Right kidney (tissue), 1 donor: Measurements from ENCODE around the gene STK10.

Experiments
- DNase-seq: peaks from one replicate; pipeline ENCODE4 v3.0.0-alpha.2; 2016

STK10 gene

DNA sequence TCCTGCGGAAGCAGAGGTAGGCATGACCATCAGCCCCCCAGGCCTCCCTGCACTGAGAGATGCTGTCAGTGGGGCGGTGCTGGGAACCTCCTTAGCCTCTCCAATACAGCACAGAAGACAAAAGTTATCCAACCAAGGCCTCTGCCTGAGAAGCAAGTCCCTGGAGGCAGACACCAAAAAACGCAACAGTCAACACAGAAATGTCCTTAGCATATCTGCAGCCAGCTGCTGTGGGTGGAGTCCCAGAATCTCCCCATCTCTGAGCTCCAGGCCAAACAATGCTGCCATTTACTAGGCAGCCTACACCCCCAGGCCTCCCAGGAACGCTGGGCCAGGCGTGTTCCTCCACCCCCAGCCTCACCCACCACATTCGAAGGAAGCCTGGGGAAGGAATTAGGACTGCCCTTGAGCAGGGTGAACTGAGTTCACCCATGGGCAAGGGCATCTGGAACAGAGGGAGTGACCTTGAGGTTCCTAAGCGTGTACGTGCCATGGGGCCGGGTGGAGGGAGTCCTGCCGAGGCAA is 43.7 kb downstream of the STK10 start:
- DNase-seq, result no peak

DNA sequence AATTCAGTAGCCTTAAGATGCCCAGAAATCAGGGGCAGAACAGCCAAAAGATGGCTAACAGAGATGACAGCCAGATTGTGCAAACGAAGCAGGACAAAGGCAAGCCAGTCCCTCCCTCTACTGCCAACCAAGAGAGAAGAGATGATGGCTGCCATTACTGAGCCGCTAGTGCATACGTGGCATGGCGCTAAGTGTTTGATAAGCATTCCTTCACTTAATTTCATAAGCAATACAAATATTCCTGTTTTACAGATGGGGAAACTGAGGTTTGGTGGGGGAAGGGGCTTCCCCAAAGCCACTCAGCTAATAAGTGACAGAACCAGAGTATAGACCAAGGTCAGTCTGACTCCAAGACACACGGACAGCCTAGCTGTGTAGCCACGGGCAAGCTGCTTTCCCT is 44.1 kb downstream of the STK10 start:
- no peak for DNase-seq

- DNase-seq, result no peak
Observed at GRCh38 chr5:172142709-172143215, 45.3 kb downstream of the STK10 start.

DNA sequence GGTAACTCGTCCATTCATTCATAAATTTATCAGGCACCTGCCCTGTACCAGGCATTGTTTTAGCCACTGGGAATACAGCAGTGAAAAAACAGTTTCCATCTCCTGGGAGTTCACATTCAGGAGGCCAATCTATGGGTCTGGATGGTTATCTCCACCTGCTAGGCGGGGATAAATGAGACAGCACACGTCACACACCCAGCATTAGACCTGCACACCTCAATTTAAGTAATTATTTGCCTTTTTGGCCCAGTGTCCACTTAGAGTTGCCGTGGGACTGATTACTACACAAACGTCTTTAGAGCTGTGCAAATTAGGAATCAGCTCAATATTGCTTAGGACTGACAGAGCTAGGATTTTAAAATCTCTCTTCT is 46.1 kb downstream of the STK10 start:
- DNase-seq, result no peak

DNA sequence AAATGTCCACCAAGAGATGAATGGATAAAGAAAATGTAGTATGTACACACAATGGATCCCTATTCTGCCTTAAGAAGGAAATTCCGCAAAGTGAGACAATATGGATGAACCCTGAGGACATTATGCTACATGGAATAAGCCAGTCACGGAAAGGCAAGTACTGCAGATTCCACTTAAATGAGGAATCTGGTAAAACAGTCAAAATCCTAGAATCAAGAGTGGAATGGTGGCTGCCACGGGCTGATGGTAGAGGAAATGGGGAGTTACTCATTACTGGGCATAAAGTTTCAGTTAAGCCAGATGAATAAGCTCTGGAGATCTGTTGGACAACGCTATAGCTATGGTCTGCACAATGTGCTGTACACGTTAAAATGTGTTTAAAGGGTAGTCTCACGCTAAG is 47.2 kb downstream of the STK10 start:
- DNase-seq, result no peak

- no peak for DNase-seq
Observed at GRCh38 chr5:172140120-172140519, 47.9 kb downstream of the STK10 start.

DNA sequence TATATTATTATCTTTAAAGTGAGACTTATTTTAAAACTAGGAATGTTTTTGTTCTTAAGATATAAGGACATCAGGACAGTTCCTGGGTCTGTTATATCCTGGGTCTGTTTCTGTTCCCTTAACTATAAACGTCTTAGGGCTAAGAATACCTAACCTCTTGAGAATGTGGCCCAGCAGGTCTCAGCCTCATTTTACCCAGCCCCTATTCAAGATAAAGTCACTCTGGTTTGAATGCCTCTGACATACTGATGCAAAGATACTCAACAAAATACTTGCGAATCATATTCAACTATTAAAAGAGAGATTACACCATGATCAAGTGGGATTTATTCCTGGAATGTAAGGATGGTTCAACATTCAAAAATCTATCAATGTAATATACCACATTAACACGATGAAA is 51.0 kb downstream of the STK10 start:
- DNase-seq, result no peak

GRCh38 chr5:172133359-172134029 is 54.5 kb downstream of the STK10 start:
- no peak for DNase-seq

DNA sequence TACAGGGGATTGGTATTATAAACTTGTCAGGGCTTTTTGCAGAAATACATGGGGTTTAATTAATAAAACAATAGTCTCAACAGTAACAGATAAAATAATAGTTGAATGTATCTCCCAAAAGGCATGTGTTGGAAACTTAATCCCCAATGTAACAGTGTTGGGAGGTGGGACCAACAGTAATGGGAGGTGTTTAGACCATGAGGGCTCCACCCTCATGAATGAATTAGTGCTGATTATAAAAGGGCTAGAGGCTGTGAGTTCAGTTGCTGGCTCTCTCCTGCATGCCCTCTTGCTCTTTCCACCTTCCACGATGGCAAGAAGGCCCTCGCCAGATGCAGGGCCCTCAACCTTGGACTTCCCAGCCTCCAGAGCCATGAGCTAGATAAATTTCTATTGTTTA is 56.3 kb downstream of the STK10 start:
- no peak for DNase-seq

DNA sequence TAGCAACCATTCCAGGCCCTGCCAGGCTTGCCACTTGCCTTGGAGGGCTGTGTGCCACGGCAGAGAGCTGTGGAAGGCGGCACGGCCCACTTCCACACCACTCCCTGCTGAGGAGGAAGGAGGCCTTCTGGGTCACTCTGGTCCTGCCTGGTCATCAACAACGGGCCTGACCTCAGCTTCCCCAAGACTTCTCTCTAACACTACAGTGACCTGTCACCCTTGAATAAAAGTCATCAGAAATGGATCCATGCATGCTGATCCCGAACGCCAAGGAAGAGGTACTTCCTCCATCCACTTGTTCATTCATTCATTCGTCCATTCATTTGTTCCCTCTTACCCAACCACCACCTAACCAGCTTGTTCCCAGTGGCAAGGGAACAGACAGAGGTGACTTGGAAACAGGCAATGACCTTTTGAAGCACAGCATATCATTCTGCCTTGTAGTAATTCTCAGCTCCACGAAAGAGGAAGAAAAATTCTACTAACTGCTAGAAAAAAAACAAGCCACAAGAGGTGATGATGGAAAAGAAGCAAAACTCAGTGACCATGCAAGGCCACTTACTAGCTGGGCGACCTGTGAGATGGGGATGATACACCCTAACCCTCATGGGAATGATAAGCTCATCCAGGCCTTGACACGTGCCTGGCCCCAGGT is 58.6 kb downstream of the STK10 start:
- DNase-seq, result no peak

- DNase-seq, result no peak
Observed at GRCh38 chr5:172127581-172127980, 60.4 kb downstream of the STK10 start.

DNA sequence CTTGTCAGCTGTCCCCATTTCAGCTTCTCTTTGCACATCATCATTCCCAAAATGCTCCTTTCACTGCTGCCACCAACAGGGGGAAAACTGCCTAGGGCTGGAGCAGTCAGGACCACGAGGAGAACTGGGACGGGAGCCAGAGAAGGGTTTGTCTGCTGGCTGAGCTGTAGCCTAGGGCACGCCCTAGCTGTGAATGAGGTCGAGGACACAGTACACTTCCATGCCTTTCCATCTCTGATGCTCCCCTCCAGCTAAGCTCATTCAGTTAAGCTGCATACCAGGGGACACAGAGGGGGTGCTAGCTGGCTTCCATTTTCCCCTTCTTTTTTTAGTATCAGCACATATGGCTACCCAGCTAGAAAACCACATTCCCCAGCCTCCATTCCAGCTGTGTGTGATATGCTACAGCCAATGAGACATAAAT is 64.7 kb downstream of the STK10 start:
- DNase-seq, result no peak

DNA sequence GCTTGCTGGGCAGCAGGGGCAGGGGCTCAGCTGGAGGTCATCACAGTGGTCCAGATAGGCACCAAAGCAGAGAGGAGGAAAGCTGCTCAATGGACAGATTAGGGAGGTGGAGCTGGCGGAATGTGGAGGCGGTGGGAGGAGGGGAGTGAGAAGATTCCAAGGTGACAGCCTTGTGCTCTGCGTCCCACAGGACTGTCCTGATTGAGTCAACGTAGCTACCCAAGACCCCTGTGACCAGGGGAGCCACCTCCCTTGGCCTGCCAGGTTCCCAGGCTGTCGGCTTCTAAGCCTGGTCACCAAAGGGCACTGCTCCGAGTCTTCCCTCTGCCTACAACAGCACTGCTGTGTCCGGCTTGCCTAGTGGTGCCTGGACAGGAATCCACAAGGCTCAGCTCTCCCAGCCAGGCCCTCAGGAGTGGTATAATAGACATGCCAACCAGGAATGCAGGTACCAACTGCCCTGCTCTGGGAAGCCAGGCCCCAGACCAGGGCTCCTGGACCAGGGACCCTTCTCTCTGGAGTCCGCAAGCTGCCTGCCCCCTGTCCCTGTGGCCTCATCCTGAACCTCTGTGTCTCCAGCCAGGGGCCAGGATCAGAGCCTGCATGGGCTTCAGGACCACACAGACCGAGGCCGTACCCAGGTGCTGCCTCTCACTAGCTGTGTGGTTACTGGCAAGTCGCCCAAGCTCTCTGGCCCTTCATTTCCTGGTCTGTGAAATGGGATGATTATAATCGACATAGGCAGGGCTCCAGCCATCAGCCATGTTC is 67.9 kb downstream of the STK10 start:
- DNase-seq, result no peak

GRCh38 chr5:172118891-172119290 is 69.1 kb downstream of the STK10 start:
- DNase-seq, result no peak

DNA sequence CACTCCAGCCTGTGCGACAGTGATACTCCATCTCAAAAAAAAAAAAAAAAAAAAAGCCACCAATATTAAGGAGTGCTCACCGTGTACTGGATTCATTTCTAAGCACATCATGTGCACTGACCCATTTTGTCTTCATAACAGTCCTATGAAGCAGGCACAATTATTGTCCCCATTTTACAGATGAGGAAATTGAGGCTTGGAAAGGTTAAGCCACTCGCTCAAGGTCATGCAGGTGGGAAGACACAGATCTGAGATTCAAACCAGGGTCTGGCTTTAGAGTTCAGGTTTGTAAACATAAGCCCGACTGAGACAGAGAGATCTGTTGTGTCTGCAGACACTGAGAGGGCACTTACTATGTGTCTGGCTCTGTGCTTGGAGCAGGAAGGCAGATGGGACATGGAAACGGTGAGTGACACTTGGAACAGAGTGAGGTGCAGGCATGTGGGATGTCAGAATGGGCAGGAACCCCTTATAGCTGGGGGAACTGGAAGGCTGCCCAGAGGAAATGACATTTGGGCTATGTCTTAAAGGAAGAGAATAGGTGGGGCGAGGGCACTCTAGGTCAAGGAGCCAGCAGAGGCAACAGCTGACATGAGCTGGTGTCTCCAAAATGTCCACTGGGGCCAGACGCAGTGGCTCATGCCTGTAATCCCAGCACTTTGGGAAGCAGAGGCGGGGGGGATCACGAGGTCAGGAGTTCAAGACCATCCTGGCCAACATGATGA is 69.9 kb downstream of the STK10 start:
- DNase-seq, result no peak

- no peak for DNase-seq
Observed at GRCh38 chr5:172115541-172115982, 72.5 kb downstream of the STK10 start.

GRCh38 chr5:172114875-172115422 is 73.1 kb downstream of the STK10 start:
- DNase-seq, result no peak

GRCh38 chr5:172113036-172113435 is 75.0 kb downstream of the STK10 start:
- DNase-seq, result no peak

DNA sequence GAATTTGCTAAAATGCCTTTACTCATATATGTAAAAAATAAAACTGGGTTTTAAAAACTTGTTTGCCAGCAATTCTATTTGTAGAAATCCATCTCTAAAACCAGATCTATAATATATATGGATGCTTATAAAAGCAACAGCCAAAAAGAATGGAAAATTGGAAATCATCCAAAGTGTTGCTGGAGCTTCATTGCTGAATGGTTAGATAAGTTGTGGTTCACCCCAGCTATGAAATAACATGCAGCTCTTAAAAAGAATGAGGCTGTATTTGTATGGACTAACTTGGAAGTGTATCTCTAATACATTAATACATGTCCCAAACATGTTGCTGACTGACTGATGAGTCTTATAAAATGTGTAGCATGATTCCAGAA is 76.2 kb downstream of the STK10 start:
- DNase-seq, result no peak

DNA sequence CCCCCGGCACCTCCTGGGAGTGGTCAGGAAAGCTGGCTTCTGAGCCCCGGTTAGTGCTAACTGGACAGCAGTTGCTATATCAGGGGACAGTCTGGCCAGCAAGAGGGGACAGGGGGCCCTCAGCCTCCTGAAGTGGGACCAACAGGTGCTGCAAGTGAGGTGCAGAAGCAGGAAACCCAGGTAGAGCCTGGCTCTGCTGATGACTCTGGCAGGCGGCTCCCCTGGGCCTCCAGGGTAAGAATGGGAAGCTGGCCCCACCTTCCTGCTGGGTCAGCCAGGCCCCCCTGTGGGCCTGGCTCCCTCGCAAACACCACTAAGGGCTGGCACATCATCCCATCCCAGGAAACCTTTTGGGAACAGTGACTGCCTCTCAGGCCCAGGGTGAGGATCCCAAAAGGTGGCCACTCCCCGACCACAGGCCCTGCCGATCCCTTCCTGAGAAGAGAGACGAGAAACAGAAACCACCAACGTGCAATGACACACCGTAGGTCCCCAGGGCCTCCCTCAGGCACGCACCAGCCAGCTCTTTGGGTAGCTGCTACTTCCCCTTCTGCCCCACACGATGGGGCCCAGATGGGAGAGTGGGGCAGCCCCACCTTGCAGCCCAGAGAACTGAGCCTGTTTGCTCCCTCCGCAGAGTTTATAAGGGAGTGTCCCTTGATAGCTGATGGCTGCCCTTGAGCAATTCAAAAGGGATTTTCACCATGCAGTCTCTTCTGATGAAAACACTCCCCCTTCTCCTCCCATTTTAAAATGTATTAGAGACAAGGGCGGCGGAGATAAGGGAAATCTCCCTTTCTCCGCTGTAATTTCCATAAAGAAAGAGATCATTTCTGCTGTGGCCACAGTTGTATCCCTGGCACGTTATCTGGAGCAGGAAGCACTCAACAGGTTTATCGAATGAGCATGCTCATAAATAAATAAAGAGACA is 76.8 kb downstream of the STK10 start:
- DNase-seq, result no peak

GRCh38 chr5:172110260-172110815 is 77.7 kb downstream of the STK10 start:
- DNase-seq, result no peak
